A549 (cell line): Measurements from ENCODE around the gene ESPN.

Source experiments
- BHLHE40 ChIP-seq: IDR thresholded peaks from 2 replicates; pipeline ENCODE4 v1.6.1; 2012; ENCODE audit warnings: low read depth, low read length, inconsistent platforms
- CBX8 ChIP-seq: fragments of 200-600 bp; sonication (generic); IDR thresholded peaks from 2 replicates; pipeline ENCODE4 v1.6.1; 2016
- CEBPB ChIP-seq, 2 experiments: fragments of >200 bp in 1 of 2; sonication (Bioruptor Twin) in 1 of 2; formaldehyde crosslinking in 1 of 2; IDR thresholded peaks; 2 replicates each; pipeline ENCODE4 v1.6.1; 2012 to 2016
- CHD2 ChIP-seq: fragments of 150-350 bp; IDR thresholded peaks from 2 replicates; pipeline ENCODE4 v1.6.1; 2014; ENCODE audit warnings: low read length; ENCODE audit not compliant: partially characterized antibody
- HDAC2 ChIP-seq: fragments of 200-600 bp; sonication (generic); IDR thresholded peaks from 2 replicates; pipeline ENCODE4 v1.6.1; 2016
- JUN ChIP-seq, 2 experiments: fragments of >200 bp; sonication (Bioruptor Twin); formaldehyde crosslinking; IDR thresholded peaks; 2 replicates in 1 of 2; 3 replicates in 1 of 2; pipeline ENCODE4 v1.6.1; 2016 to 2017
- POLR2A ChIP-seq: IDR thresholded peaks from 2 replicates; pipeline ENCODE4 v1.6.1; 2012; ENCODE audit warnings: mild to moderate bottlenecking, low read length
- RAD21 ChIP-seq, 2 experiments: fragments of >200 bp in 1 of 2; sonication (Bioruptor Twin) in 1 of 2; formaldehyde crosslinking in 1 of 2; IDR thresholded peaks in 1 of 2; conservative IDR thresholded peaks in 1 of 2; 2 replicates in 1 of 2; 3 replicates in 1 of 2; pipeline ENCODE4 v1.6.1; 2012 to 2018; ENCODE audit warnings: inconsistent platforms in 1 of 2
- RARB ChIP-seq: fragments of 250-450 bp; sonication (Bioruptor Pico); IDR thresholded peaks from 2 replicates; pipeline ENCODE4 v1.8.0; 2021; ENCODE audit warnings: mild to moderate bottlenecking, moderate library complexity
- SMC3 ChIP-seq: fragments of >200 bp; sonication (Bioruptor Twin); formaldehyde crosslinking; IDR thresholded peaks from 3 replicates; pipeline ENCODE4 v1.6.1; 2018; ENCODE audit warnings: inconsistent platforms
- ZFP36 ChIP-seq: fragments of 450-650 bp; IDR thresholded peaks from 2 replicates; pipeline ENCODE4 v1.6.1; 2014; ENCODE audit warnings: borderline replicate concordance; ENCODE audit not compliant: partially characterized antibody
- TF ChIP-seq, protein P1 (sequence below): fragments of >200 bp; sonication (Bioruptor Twin); formaldehyde crosslinking; IDR thresholded peaks from 3 replicates; pipeline ENCODE4 v1.5.1; 2016
- TF ChIP-seq, protein P2 (sequence below): fragments of >200 bp; sonication (Bioruptor Twin); formaldehyde crosslinking; IDR thresholded peaks from 2 replicates; pipeline ENCODE4 v1.6.1; 2016
- TF ChIP-seq, protein P3 (sequence below): fragments of 250-450 bp; sonication (Bioruptor Pico); IDR thresholded peaks from 2 replicates; pipeline ENCODE4 v1.5.0; 2021; ENCODE audit warnings: mild to moderate bottlenecking, moderate library complexity, borderline replicate concordance

GRCh38 chr1:6409053-6409452, 15.5 kb upstream of the ESPN start:
- TF ChIP-seq POLR2A = no peak
- no peak for TF ChIP-seq ZFP36
- TF ChIP-seq RARB = no peak
- TF ChIP-seq, protein P1, sequence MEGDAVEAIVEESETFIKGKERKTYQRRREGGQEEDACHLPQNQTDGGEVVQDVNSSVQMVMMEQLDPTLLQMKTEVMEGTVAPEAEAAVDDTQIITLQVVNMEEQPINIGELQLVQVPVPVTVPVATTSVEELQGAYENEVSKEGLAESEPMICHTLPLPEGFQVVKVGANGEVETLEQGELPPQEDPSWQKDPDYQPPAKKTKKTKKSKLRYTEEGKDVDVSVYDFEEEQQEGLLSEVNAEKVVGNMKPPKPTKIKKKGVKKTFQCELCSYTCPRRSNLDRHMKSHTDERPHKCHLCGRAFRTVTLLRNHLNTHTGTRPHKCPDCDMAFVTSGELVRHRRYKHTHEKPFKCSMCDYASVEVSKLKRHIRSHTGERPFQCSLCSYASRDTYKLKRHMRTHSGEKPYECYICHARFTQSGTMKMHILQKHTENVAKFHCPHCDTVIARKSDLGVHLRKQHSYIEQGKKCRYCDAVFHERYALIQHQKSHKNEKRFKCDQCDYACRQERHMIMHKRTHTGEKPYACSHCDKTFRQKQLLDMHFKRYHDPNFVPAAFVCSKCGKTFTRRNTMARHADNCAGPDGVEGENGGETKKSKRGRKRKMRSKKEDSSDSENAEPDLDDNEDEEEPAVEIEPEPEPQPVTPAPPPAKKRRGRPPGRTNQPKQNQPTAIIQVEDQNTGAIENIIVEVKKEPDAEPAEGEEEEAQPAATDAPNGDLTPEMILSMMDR = no peak
- no peak for TF ChIP-seq JUN (IDR thresholded peaks at IDR 0.05)
- no peak for TF ChIP-seq BHLHE40
- TF ChIP-seq, protein P2, sequence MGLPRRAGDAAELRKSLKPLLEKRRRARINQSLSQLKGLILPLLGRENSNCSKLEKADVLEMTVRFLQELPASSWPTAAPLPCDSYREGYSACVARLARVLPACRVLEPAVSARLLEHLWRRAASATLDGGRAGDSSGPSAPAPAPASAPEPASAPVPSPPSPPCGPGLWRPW = no peak
- no peak for TF ChIP-seq CHD2
- no peak for TF ChIP-seq CEBPB (IDR thresholded peaks at IDR 0.05)
- TF ChIP-seq, protein P3, sequence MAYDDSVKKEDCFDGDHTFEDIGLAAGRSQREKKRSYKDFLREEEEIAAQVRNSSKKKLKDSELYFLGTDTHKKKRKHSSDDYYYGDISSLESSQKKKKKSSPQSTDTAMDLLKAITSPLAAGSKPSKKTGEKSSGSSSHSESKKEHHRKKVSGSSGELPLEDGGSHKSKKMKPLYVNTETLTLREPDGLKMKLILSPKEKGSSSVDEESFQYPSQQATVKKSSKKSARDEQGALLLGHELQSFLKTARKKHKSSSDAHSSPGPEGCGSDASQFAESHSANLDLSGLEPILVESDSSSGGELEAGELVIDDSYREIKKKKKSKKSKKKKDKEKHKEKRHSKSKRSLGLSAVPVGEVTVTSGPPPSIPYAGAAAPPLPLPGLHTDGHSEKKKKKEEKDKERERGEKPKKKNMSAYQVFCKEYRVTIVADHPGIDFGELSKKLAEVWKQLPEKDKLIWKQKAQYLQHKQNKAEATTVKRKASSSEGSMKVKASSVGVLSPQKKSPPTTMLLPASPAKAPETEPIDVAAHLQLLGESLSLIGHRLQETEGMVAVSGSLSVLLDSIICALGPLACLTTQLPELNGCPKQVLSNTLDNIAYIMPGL = no peak
- TF ChIP-seq RAD21 (conservative IDR thresholded peaks at IDR 0.05 in 1 of 2, IDR thresholded peaks at IDR 0.05 in 1 of 2) = no peak
- TF ChIP-seq HDAC2 = no peak
- TF ChIP-seq CBX8 = no peak
- TF ChIP-seq SMC3 = no peak
